Esophagus muscularis mucosa (tissue), 4 donors: Measurements from ENCODE around the gene SHF. TPM values are rescaled to one million over a fixed set of nuclear protein-coding genes. Genes with fewer than 3 reads are reported as not detected.

Source experiments
- DNase-seq: peaks from one replicate; pipeline ENCODE4 v3.0.0-alpha.2; 2017; ENCODE audit errors: extremely low spot score
- H3K27ac ChIP-seq, 4 donors: fragments of 200-600 bp; sonication (generic); replicated peaks in 1 of 4; 1 replicate in 3 of 4; 2 replicates in 1 of 4; pipeline ENCODE4 v1.5.1; 2016 to 2019; ENCODE audit warnings: mild to moderate bottlenecking in 1 of 4
- H3K27me3 ChIP-seq, 4 donors: fragments of 200-600 bp; sonication (generic); one replicate each; pipeline versions ENCODE4 v1.5.1 to v1.6.0; 2016 to 2019
- H3K36me3 ChIP-seq, 4 donors: fragments of 200-600 bp; sonication (generic); one replicate each; pipeline ENCODE4 v1.5.1; 2016 to 2019
- H3K4me1 ChIP-seq, 4 donors: fragments of 200-600 bp; sonication (generic); one replicate each; pipeline ENCODE4 v1.5.1; 2016 to 2019
- H3K4me3 ChIP-seq, 4 donors: fragments of 200-600 bp; sonication (generic); 1 replicate in 2 of 4; 2 replicates in 2 of 4; pipeline ENCODE4 v1.5.1; 2016 to 2019; ENCODE audit warnings: mild to moderate bottlenecking in 4 of 4, moderate library complexity in 1 of 4
- H3K9me3 ChIP-seq, 4 donors: fragments of 200-600 bp; sonication (generic); 1 replicate in 3 of 4; 2 replicates in 1 of 4; pipeline ENCODE4 v1.5.1; 2016 to 2019
- CTCF ChIP-seq, 3 experiments: fragments of 200-600 bp in 2 of 3; fragments of 450-650 bp in 1 of 3; sonication (generic) in 2 of 3; IDR thresholded peaks; one replicate each; pipeline ENCODE4 v1.5.1; 2017 to 2019; ENCODE audit warnings: antibody characterized with exemption in 3 of 3, mild to moderate bottlenecking in 2 of 3, moderate library complexity in 1 of 3
- EP300 ChIP-seq: sonication (generic); formaldehyde crosslinking; IDR thresholded peaks from one replicate; pipeline ENCODE4 v1.6.1; 2017; ENCODE audit warnings: antibody characterized with exemption
- POLR2A ChIP-seq: fragments of 450-650 bp; IDR thresholded peaks from one replicate; pipeline ENCODE4 v1.6.1; 2017; ENCODE audit warnings: antibody characterized with exemption, moderate library complexity, mild to moderate bottlenecking, low read depth
- POLR2AphosphoS5 ChIP-seq, 2 donors: sonication (generic); formaldehyde crosslinking; IDR thresholded peaks; one replicate each; pipeline ENCODE4 v1.6.1; 2017; ENCODE audit warnings: antibody characterized with exemption in 2 of 2
- WGBS: methylation state at CpG from one replicate; pipeline ENCODE4 v1.1.5; 2018; 5-methylcytosine and 5-hydroxymethylcytosine counted together
- intact Hi-C: fragments of 100-400 bp; cut with DNase I; formaldehyde crosslinking; loops from one replicate; pipeline ENCODE4 v1.15.1; 2023
- total RNA-seq, 4 donors: library from RNA; depleted of rRNA; stranded (reverse); fragments of >200 nt; gene quantifications; one replicate each; pipeline versions ENCODE4 v1.1.0 to v1.2.1, GENCODE V29; 2016

The SHF gene
- total RNA-seq, 4 donors from 2014 or later = 4.6 to 15.4 (median 10.2) TPM

GRCh38 chr15:45126535-45127158 lies 61.1 kb downstream of the SHF start:
- 62% methylated on average over 2 of the region's 2 CpGs for WGBS

GRCh38 chr15:45123397-45123796 lies 64.4 kb downstream of the SHF start:
- peaks cover 0 to 88% (median 10%) of the 10 kb centered on the region in 4 donors for H3K27me3 ChIP-seq
- no peak overlapping the region for H3K27ac ChIP-seq
- no peak overlapping the region for H3K4me3 ChIP-seq
- no peaks in the 10 kb centered on the region for H3K9me3 ChIP-seq
- DNase-seq = no peak
- no peaks in the 10 kb centered on the region for H3K36me3 ChIP-seq
- no peaks in the 10 kb centered on the region for H3K4me1 ChIP-seq
- intact Hi-C loops = no loop called here
- no peak for TF ChIP-seq CTCF (IDR thresholded peaks at IDR 0.05)
- no peak for TF ChIP-seq EP300
- TF ChIP-seq POLR2AphosphoS5 (IDR thresholded peaks at IDR 0.05) = no peak
- TF ChIP-seq POLR2A = no peak

More at GRCh38 chr15:45126535-45127158, 61.1 kb downstream of the SHF start:
- Histone ChIP-seq H3K9me3 (no peaks in the 10 kb centered on the region), H3K36me3 (no peaks in the 10 kb centered on the region), H3K4me3 (no peak overlapping the region), H3K4me1 (peaks cover 4 to 16% (median 15%) of the 10 kb centered on the region in 4 donors), H3K27me3 (peaks cover 0 to 86% (median 22%) of the 10 kb centered on the region in 4 donors), H3K27ac (no peak overlapping the region)
- intact Hi-C loops = no loop called here
- TF ChIP-seq CTCF (IDR thresholded peaks at IDR 0.05) (peak; percentile 40 to 57 (median 50)), POLR2AphosphoS5 (IDR thresholded peaks at IDR 0.05) (no peak)
- no peak for DNase-seq

GRCh38 chr15:45122719-45123118 lies 65.0 kb downstream of the SHF start:
- H3K27ac ChIP-seq = no peak overlapping the region
- no peaks in the 10 kb centered on the region for H3K9me3 ChIP-seq
- H3K36me3 ChIP-seq = no peaks in the 10 kb centered on the region
- H3K4me3 ChIP-seq = no peak overlapping the region
- no peak for DNase-seq
- peaks cover 0 to 88% (median 10%) of the 10 kb centered on the region in 4 donors for H3K27me3 ChIP-seq
- H3K4me1 ChIP-seq = peaks cover 2 to 6% (median 3%) of the 10 kb centered on the region in 4 donors
- intact Hi-C loops = no loop called here
- 79% methylated on average over 7 of the region's 7 CpGs for WGBS
- TF ChIP-seq EP300 (no peak), CTCF (IDR thresholded peaks at IDR 0.05) (no peak), POLR2A (no peak), POLR2AphosphoS5 (IDR thresholded peaks at IDR 0.05) (no peak)

GRCh38 chr15:45121706-45122417 lies 65.9 kb downstream of the SHF start:
- H3K27me3 ChIP-seq = peaks cover 4 to 91% (median 18%) of the 10 kb centered on the region in 4 donors
- no peak for TF ChIP-seq CTCF (IDR thresholded peaks at IDR 0.05)
- DNase-seq = no peak

More at GRCh38 chr15:45121706-45122417, 65.9 kb downstream of the SHF start:
- Histone ChIP-seq H3K36me3 (no peaks in the 10 kb centered on the region), H3K4me1 (peaks cover 9 to 14% (median 12%) of the 10 kb centered on the region in 4 donors), H3K4me3 (no peak overlapping the region), H3K27ac (no peak overlapping the region), H3K9me3 (no peaks in the 10 kb centered on the region)
- intact Hi-C loops = no loop called here
- 61% methylated on average over 8 of the region's 9 CpGs for WGBS
